Calu3 (cell line): ENCODE measurements around the gene JAG1. TPM values are rescaled to one million over a fixed set of nuclear protein-coding genes. Genes with fewer than 3 reads are reported as not detected.

ENCODE experiments used
- BruUV-seq: library from RNA; stranded (reverse); fragments of 400-500 nt; replicated peaks from 2 replicates; lab custom pipeline; 2021; lab: Mats Ljungman, UMichigan
- CTCF ChIA-PET: fragments of 300-600 bp; sonication (Branson Sonifier 250); formaldehyde crosslinking; loops from one replicate; lab custom pipeline; 2022; ENCODE audit warnings: antibody characterized with exemption; lab: Charles Lee
- DNase-seq: peaks from one replicate; pipeline ENCODE4 v3.0.0; 2022
- H3K27ac Mint-ChIP-seq: one replicate; pipeline ENCODE4 v1.8.0; 2022; ENCODE audit warnings: mixed read lengths; ENCODE audit not compliant: unreplicated experiment
- H3K27me3 Mint-ChIP-seq: one replicate; pipeline ENCODE4 v1.8.0; 2022; ENCODE audit warnings: mixed read lengths; ENCODE audit not compliant: unreplicated experiment
- H3K36me3 Mint-ChIP-seq: one replicate; pipeline ENCODE4 v1.8.0; 2022; ENCODE audit warnings: mild to moderate bottlenecking, moderate library complexity, mixed read lengths; ENCODE audit not compliant: insufficient read depth, unreplicated experiment
- H3K4me1 Mint-ChIP-seq: one replicate; pipeline ENCODE4 v1.8.0; 2022; ENCODE audit warnings: mild to moderate bottlenecking, low read depth, mixed read lengths; ENCODE audit not compliant: unreplicated experiment
- H3K4me3 Mint-ChIP-seq: one replicate; pipeline ENCODE4 v1.8.0; 2022; ENCODE audit warnings: mild to moderate bottlenecking, low read depth, moderate library complexity, mixed read lengths; ENCODE audit not compliant: unreplicated experiment
- H3K9me3 Mint-ChIP-seq: one replicate; pipeline ENCODE4 v1.8.0; 2022; ENCODE audit warnings: low read depth, mixed read lengths; ENCODE audit not compliant: unreplicated experiment
- intact Hi-C: fragments of 100-400 bp; cut with micrococcal nuclease; formaldehyde crosslinking; loops from one replicate; pipeline ENCODE4 v1.10.0; 2022; ENCODE audit not compliant: unreplicated experiment
- total RNA-seq: library from RNA; stranded (reverse); gene quantifications from 2 replicates; pipeline ENCODE4 v1.2.3, GENCODE V29; 2022
- TF ChIP-seq, protein P1 (sequence below): fragments of 200-600 bp; IDR thresholded peaks from one replicate; pipeline ENCODE4 v1.8.0; 2022; ENCODE audit warnings: antibody characterized with exemption; ENCODE audit not compliant: unreplicated experiment

The JAG1 gene
- total RNA-seq, 1 experiment from 2014 or later = 245 TPM

DNA sequence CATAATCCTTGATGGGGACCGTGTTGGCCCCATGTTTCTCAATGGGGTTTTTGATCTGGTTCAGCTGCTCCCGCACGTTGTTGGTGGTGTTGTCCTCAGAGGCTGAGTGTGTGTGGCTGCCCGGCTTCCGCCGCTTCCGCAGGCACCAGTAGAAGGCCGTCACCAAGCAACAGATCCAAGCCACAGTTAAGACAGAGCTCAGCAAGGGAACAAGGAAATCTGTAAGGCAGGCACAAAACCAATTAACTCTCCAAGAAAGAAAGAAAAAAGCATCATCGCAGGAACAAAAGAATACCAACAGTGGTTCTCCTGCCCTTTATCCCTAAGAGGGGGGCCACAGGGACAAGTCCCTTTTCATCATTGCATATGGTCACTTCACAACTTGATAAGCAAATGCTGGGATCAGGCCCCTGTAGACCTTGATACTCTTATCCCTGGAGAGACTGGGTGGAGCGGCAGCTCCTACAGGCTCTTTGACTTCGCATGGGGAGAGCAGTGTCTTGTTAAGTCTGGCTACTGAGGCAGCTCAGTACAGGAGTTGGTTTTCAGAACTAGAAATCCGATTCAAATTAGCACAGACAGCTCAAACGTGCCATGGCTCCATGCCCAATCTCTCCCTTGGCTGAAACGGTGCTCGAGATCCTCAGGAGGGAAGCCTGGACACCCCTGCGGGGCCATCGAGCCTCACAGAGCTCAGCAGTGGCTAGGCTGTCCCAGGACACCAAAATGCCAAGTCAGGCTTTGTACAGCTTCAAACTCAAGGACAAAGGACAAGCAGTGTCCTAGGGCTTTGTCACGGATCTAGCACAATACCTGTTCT lies 33.9 kb downstream of the JAG1 start:
- Mint-ChIP-seq H3K9me3 (no peaks in the 10 kb centered on the region), H3K27me3 (no peaks in the 10 kb centered on the region), H3K4me3 (no peak overlapping the region), H3K27ac (peak overlapping the region; percentile 65), H3K36me3 (peaks cover 70% of the 10 kb centered on the region), H3K4me1 (peaks cover 9% of the 10 kb centered on the region)
- CTCF ChIA-PET = no interaction called here
- BruUV-seq = no TSS peak
- TF ChIP-seq, protein P1, sequence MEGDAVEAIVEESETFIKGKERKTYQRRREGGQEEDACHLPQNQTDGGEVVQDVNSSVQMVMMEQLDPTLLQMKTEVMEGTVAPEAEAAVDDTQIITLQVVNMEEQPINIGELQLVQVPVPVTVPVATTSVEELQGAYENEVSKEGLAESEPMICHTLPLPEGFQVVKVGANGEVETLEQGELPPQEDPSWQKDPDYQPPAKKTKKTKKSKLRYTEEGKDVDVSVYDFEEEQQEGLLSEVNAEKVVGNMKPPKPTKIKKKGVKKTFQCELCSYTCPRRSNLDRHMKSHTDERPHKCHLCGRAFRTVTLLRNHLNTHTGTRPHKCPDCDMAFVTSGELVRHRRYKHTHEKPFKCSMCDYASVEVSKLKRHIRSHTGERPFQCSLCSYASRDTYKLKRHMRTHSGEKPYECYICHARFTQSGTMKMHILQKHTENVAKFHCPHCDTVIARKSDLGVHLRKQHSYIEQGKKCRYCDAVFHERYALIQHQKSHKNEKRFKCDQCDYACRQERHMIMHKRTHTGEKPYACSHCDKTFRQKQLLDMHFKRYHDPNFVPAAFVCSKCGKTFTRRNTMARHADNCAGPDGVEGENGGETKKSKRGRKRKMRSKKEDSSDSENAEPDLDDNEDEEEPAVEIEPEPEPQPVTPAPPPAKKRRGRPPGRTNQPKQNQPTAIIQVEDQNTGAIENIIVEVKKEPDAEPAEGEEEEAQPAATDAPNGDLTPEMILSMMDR = no peak
- no peak for DNase-seq
- intact Hi-C loops = no loop called here

DNA sequence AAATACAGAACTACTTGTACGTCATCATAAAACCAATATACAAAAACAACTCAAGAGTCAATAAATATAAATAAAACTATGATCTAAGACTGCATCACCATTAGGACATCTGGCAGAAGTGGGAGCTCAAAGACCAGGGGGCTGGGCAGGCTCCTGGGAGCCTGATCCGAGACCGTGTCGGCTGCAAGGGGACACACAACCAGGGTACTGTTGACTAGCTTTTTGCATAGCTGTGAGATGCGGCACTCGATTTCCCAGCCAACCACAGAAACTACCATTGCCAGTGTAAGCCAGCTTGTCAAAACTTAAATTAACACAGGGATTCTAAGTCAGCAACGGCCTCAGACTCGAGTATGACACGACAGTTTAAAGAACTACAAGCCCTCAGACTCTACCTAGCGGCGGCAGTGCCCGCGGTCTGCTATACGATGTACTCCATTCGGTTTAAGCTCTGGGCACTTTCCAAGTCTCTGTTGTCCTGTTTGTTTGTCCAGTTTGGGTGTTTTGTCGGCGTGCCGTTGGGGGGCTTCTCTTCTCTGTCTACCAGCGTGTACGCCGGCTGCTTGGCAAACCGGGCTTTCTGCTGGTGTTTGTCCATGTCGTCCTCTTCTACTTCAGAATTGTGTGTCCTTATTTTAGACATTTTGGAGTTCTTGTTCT lies 34.6 kb downstream of the JAG1 start:
- peaks cover 67% of the 10 kb centered on the region for H3K36me3 Mint-ChIP-seq
- TF ChIP-seq, protein P1 = no peak
- peaks cover 9% of the 10 kb centered on the region for H3K4me1 Mint-ChIP-seq
- no peaks in the 10 kb centered on the region for H3K27me3 Mint-ChIP-seq
- no peak overlapping the region for H3K4me3 Mint-ChIP-seq
- CTCF ChIA-PET = no interaction called here
- no TSS peak for BruUV-seq
- DNase-seq = no peak
- peak overlapping the region; percentile 65 for H3K27ac Mint-ChIP-seq
- H3K9me3 Mint-ChIP-seq = no peaks in the 10 kb centered on the region
- intact Hi-C loops = no loop called here

DNA sequence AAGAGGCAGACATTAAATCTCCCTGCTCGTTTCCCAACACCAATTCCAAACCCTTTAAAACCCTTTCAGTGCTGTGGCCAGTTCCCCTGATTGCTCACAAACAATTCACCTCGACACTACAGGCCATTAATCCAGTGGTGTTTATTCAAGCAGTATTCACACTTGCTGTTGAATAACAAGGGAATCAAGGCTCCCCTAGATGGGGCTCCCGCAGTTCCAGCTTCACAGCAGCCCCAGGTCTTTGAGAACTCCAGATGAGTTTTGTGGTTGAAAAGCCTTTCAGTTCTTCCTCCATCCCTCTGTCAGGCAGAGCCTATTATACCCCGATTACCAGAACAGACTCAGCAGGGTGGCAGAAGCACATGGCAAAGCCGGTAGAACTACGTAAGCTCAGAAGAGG lies 36.2 kb downstream of the JAG1 start:
- Mint-ChIP-seq H3K27me3 (no peaks in the 10 kb centered on the region), H3K4me3 (no peak overlapping the region), H3K27ac (no peak overlapping the region), H3K4me1 (peaks cover 9% of the 10 kb centered on the region), H3K9me3 (no peaks in the 10 kb centered on the region), H3K36me3 (peaks cover 57% of the 10 kb centered on the region)
- intact Hi-C loops = no loop called here
- DNase-seq = no peak
- CTCF ChIA-PET = no interaction called here
- TF ChIP-seq, protein P1 = no peak
- BruUV-seq = no TSS peak

DNA sequence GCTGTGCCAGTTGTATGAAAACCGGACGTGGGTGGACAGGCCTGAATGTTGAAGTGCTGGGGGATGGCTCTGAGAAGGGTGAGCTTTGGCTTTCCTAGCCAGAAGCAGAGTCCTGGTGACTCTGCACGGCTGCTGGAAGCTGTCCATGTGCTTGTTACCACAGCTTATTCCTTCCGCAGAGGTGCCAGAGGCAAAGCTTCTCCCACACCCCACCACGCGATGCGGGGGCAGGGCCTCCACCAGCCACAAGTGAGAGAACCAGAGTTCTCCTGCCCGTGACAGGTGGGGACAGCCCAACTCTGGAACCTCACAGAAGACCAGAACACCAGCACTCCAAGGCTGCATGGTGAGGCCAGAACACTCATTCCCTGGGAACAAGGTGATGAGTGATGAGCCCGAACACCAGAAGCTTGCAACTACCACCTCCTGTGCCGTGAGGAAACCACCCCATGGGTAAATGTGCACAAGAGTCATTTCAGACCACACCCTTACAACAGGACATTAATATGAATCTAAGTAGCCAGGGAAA lies 36.7 kb downstream of the JAG1 start:
- Mint-ChIP-seq H3K27me3 (no peaks in the 10 kb centered on the region), H3K36me3 (peaks cover 53% of the 10 kb centered on the region), H3K9me3 (no peaks in the 10 kb centered on the region), H3K4me1 (peaks cover 9% of the 10 kb centered on the region), H3K4me3 (no peak overlapping the region), H3K27ac (no peak overlapping the region)
- TF ChIP-seq, protein P1 = no peak
- DNase-seq = no peak
- BruUV-seq = no TSS peak
- intact Hi-C loops = no loop called here
- CTCF ChIA-PET = interaction anchor here (0.9 kb wide), 1 partner anchor 9 kb away, joined by 3 read pairs; no protein-coding TSS in a partner anchor
